Chondrocyte (in vitro differentiated cells): ENCODE results near the gene TSGA10. TPM values are rescaled to one million over a fixed set of nuclear protein-coding genes. Genes with fewer than 3 reads are reported as not detected.

Experiments used
- DNase-seq: peaks from one replicate; pipeline ENCODE4 v3.0.0; 2021; ENCODE audit warnings: mixed read lengths, low spot score
- H3K27ac Mint-ChIP-seq: one replicate; pipeline ENCODE4 v1.8.0; 2021; ENCODE audit warnings: mild to moderate bottlenecking, moderate library complexity, mixed read lengths; ENCODE audit not compliant: unreplicated experiment
- H3K27me3 Mint-ChIP-seq: 2 replicates; pipeline ENCODE4 v1.8.0; 2021; ENCODE audit warnings: low read depth, mixed read lengths
- H3K36me3 Mint-ChIP-seq: 2 replicates; pipeline ENCODE4 v1.8.0; 2021; ENCODE audit warnings: low read depth, mixed read lengths
- H3K4me1 Mint-ChIP-seq: 2 replicates; pipeline ENCODE4 v1.8.0; 2021; ENCODE audit warnings: low read depth, mild to moderate bottlenecking, mixed read lengths
- H3K4me3 Mint-ChIP-seq: one replicate; pipeline ENCODE4 v1.8.0; 2021; ENCODE audit warnings: mild to moderate bottlenecking, moderate library complexity, mixed read lengths; ENCODE audit not compliant: unreplicated experiment
- H3K9me3 Mint-ChIP-seq: 2 replicates; pipeline ENCODE4 v1.8.0; 2021; ENCODE audit warnings: low read depth, mixed read lengths
- total RNA-seq: library from RNA; stranded (reverse); gene quantifications from 3 replicates; pipeline ENCODE4 v1.2.1, GENCODE V29; 2021
- TF ChIP-seq, protein P1 (sequence below): fragments of 200-600 bp; sonication (generic); IDR thresholded peaks from 2 replicates; pipeline ENCODE4 v1.5.0; 2021; ENCODE audit warnings: antibody characterized with exemption, mild to moderate bottlenecking, moderate library complexity

TSGA10 gene
- total RNA-seq, 1 donor from 2014 or later, result 2.3 TPM

DNA sequence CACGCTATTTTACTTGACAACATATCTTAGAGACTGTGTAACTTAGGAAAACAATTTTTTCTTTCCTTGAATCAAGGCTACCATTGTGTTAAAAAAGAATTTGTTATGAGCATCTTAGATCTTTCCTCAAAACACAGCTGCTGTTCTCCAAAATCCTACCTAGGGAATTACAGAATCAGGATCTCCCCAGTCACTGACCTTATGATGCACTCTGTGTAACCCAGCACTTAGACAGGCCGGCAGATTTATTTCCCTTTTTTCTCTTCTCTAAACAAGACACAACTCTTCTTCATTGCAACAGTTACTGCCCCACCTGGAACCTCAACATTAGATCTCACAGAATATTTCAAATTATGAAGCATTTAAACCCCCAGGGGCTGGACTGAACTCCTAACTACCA, 26.8 kb downstream of the TSGA10 start:
- Mint-ChIP-seq H3K4me1 (no peaks in the 10 kb centered on the region), H3K36me3 (peaks cover 40% of the 10 kb centered on the region), H3K27me3 (no peaks in the 10 kb centered on the region), H3K9me3 (peaks cover 43% of the 10 kb centered on the region), H3K4me3 (no peak overlapping the region), H3K27ac (no peak overlapping the region)
- no peak for DNase-seq
- TF ChIP-seq, protein P1, sequence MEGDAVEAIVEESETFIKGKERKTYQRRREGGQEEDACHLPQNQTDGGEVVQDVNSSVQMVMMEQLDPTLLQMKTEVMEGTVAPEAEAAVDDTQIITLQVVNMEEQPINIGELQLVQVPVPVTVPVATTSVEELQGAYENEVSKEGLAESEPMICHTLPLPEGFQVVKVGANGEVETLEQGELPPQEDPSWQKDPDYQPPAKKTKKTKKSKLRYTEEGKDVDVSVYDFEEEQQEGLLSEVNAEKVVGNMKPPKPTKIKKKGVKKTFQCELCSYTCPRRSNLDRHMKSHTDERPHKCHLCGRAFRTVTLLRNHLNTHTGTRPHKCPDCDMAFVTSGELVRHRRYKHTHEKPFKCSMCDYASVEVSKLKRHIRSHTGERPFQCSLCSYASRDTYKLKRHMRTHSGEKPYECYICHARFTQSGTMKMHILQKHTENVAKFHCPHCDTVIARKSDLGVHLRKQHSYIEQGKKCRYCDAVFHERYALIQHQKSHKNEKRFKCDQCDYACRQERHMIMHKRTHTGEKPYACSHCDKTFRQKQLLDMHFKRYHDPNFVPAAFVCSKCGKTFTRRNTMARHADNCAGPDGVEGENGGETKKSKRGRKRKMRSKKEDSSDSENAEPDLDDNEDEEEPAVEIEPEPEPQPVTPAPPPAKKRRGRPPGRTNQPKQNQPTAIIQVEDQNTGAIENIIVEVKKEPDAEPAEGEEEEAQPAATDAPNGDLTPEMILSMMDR, result no peak

DNA sequence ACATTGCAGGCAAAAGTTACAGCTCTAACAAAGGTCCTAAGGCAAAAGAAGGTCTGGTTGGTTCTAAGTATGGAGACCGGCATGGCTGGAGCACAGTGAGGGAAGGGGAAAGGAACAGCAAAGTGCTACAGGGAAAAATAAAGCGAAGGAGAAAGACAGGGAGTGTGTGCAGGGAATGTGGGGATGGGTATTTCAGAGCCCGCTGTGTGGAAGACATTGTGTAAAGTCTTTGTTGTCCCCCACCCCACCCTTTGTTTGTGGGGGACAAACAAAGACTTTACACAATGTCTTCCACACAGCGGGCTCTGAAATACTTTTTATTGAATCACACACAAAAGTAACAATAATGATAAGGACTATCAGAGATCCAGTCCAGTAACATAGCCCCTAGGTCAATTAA, 42.1 kb downstream of the TSGA10 start:
- Mint-ChIP-seq H3K4me1 (no peaks in the 10 kb centered on the region), H3K27me3 (peaks cover 9% of the 10 kb centered on the region), H3K36me3 (no peaks in the 10 kb centered on the region), H3K9me3 (no peaks in the 10 kb centered on the region), H3K27ac (no peak overlapping the region), H3K4me3 (no peak overlapping the region)
- TF ChIP-seq, protein P1, result no peak
- DNase-seq, result no peak

- Mint-ChIP-seq H3K27me3 (peaks cover 9% of the 10 kb centered on the region), H3K4me3 (no peak overlapping the region), H3K9me3 (no peaks in the 10 kb centered on the region), H3K27ac (no peak overlapping the region), H3K4me1 (no peaks in the 10 kb centered on the region), H3K36me3 (no peaks in the 10 kb centered on the region)
- DNase-seq, result no peak
- TF ChIP-seq, protein P1, result no peak
Observed at GRCh38 chr2:99111945-99112344, 42.8 kb downstream of the TSGA10 start.

- no peak overlapping the region for H3K27ac Mint-ChIP-seq
- no peaks in the 10 kb centered on the region for H3K4me1 Mint-ChIP-seq
- DNase-seq, result no peak
- H3K36me3 Mint-ChIP-seq, result no peaks in the 10 kb centered on the region
- H3K4me3 Mint-ChIP-seq, result no peak overlapping the region
- TF ChIP-seq, protein P1, result no peak
- peaks cover 9% of the 10 kb centered on the region for H3K27me3 Mint-ChIP-seq
- H3K9me3 Mint-ChIP-seq, result no peaks in the 10 kb centered on the region
Observed at GRCh38 chr2:99111236-99111635, 43.5 kb downstream of the TSGA10 start.

GRCh38 chr2:99106913-99107312, 47.8 kb downstream of the TSGA10 start:
- Mint-ChIP-seq H3K4me1 (no peaks in the 10 kb centered on the region), H3K27me3 (peaks cover 3% of the 10 kb centered on the region), H3K36me3 (peaks cover 1% of the 10 kb centered on the region), H3K27ac (no peak overlapping the region), H3K4me3 (no peak overlapping the region), H3K9me3 (no peaks in the 10 kb centered on the region)
- DNase-seq, result no peak
- TF ChIP-seq, protein P1, result no peak
